GM18499 (cell line): Measurements from ENCODE around the gene PHF14.

ENCODE experiments used
- ATAC-seq: cut with Tn5 transposase; IDR thresholded peaks from one replicate; pipeline ENCODE4 v1.9.1; 2021; ENCODE audit warnings: moderate number of reproducible peaks; ENCODE audit not compliant: insufficient read depth, unreplicated experiment

PHF14 gene

DNA sequence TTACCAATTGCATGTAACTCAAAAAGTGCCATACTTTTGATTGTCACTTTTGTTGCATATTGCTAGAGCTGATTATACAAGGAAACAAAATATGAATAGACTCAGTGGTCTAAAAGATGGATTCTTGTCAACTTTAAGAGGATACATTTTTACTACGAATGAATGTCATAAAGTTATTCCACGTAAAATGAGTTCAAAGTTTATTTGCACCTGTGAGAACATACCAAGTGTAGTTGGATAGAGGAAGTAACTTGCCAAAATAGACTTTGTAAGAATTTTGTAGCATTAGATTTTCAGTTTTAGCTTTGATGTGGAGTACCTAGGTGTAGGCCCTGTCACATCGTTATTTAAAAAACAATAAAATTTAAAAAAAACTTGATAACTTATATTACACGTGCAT, 106.2 kb downstream of the PHF14 start:
- no peak for ATAC-seq

DNA sequence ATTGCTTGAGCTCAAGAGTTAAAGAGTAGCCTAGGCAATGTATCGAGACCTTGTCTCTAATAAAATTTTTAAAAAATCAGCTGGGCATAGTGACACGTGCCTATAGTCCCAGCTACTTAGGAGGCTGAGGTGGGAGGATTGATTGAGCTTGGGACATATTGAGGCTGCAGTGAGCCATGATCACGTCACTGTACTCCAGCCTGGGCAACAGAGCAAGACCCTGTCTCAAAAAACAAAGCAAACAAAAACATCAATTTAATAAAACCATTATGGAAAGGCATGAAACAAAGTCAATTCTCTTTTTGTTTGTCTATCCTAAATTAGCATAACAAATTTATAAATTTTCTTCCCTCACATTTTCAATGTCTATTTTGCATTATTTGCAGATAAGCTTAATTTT, 108.4 kb downstream of the PHF14 start:
- no peak for ATAC-seq

DNA sequence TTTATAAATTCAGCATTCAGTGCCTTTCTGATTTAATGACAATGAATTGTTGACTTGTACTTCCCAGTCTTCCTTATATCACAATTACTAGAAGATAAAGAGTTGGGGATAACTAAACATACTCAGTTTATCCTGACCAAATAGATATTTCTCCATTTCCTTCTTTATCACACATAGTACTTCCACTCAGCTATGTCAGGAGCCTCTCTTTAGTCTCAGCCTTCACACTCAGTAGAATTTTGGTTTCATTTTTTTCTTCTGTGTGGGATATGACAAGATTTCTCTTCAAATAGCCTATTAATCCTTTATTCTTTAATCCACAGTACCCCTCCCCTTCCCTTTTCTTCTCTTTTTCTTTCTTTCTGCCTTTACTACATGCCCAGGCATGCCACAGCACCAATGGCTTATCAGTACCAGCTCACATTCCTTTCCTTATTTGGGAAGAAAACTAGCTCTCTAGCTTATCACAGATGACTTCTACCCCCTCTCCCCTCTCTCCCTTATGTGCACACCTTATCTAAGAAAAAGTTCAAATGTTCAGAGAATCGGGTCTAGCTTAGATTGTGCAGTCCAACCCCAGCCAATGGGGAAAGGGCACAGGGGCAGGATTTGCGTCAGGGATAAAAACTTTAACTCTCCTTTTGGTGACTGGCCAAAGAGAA, 109.0 kb downstream of the PHF14 start:
- ATAC-seq: no peak

DNA sequence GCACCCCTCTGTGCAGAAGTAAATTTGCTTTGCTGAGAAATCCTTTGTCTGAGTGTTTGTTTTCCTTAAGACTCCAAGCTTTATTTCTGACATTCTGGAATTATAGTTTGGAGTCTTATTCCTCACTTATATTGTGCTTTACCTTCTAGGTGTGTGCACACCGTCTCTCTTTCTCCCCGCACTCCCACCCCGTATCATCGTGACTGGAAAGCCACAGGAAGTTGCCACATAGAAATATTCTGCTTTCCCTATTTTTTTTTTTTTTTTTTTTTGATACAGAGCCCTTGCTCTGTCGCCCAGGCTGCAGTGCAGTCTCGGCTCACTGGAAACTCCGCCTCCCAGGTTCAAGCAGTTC, 109.5 kb downstream of the PHF14 start:
- no peak for ATAC-seq

- no peak for ATAC-seq
Observed at GRCh38 chr7:11104578-11104977, 130.9 kb downstream of the PHF14 start.

GRCh38 chr7:11109659-11110058, 136.0 kb downstream of the PHF14 start:
- ATAC-seq: no peak

DNA sequence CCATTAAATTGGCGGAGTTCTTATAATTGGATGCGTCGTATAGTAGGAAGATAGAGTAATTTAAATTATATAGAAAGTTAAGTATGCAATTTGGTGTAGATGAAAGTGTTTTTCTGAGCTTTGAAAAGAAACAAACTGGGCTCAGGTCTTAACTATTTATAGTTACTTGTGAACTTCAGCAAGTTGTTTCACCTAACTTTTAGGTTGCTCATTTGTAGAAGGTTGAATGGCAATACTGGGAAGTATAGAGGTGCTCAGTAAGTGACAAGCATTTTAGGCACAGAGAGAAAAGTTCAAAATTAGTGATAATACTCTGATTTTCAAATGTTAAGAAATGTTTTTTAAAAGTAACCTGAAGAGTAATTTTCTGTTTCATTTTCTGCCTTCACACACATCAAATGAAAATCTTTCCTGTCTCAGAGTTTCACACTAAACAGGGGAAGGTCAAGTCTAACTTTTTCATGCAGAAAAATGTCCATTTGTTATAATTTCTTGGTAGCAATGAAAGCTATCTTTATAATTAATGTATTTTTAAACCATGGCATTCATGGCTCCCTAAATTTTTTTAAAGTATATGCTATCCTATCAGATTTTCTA, 146.5 kb downstream of the PHF14 start:
- ATAC-seq: peak; percentile 60

GRCh38 chr7:11120675-11121220, 147.1 kb downstream of the PHF14 start:
- ATAC-seq: peak; percentile 22

- no peak for ATAC-seq
Observed at GRCh38 chr7:11124856-11125559, 151.3 kb downstream of the PHF14 start.

DNA sequence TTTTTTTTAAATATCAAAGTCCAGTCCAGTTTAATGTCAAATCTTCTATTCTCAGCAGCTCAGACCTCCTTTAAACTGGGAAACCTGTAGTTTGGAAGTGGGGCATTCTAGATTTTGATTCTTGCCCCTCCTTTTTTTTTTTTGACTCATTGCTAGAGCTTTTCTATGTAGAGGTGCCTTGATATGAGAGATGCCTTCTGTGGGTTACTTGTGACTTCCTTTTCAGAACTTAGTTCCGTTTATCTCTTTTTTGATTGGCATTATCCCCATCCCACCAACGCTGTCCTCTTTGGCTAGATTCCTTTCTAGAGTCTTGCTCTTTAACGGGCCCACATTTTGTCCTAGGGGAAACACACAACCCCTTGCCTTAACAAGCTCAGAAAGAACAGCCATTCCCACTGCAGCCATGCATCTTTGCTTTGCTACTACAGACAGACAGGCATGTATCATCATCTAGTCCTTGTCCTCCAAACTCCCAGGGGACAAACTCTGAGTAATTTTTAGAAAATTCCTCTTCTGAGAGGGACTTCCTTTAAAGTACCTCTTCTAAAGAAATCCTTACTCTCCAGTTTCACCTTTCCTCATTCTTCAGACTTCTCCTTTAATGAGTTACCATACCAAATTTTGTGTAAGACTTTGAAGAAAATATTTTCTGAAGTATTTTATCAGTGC, 153.6 kb downstream of the PHF14 start:
- ATAC-seq: no peak

DNA sequence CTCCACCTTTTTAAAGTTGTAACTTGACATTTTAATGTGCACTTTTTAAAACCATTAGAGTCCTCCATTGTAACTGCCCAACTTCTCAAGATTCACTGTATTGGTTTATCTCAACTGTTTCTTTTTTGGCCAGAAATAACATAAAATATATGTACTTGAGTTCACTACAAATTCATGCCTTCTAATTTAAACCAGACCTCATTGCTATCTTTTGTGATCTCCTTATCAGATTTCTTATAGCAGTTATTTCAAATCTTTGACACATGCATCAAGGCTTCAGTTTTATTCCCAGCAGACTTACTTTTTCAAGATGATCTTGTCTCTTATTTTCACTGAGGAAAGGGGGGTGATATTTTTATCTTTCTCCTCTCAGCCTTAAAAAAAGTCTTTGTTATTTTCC, 154.3 kb downstream of the PHF14 start:
- ATAC-seq: no peak

DNA sequence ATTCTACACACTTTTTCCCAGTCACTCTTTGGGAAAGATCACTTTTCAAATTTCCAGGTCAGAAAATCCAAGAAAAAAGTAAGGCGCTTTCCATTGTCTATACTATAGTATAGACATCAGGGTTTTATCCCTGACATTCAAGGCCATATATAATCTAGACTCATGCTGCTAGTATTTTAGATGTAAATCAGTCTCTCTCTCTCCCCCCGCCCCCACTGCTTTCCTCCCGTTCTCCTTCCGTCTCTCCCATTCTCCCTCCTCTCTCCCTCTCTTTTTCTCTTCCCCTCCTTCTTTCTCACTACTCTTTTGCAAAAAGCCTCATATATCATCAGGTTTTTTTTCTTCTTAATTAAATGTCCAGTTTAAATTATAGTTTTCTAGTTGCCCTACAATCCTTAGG, 154.8 kb downstream of the PHF14 start:
- no peak for ATAC-seq

GRCh38 chr7:11130012-11130411, 156.3 kb downstream of the PHF14 start:
- no peak for ATAC-seq

DNA sequence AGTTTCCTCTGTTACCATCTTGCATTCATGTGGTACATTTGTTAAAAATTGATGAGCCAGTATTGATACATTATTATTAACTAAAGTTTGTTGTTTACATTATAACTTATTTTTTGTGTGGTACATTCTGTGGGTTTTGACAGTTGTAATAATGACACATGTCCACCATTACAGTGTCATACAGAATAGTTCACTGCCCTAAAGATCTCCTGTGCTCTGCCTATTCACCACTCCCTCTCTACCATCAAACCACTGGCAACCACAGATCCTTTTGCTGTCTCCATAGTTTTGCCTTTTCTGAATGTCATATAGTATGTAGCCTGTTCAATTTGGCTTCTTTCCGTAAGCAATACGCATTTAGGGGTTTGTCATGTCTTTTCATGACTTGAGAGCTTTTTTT, 156.9 kb downstream of the PHF14 start:
- ATAC-seq: no peak

GRCh38 chr7:11133436-11133959, 159.8 kb downstream of the PHF14 start:
- ATAC-seq: no peak

DNA sequence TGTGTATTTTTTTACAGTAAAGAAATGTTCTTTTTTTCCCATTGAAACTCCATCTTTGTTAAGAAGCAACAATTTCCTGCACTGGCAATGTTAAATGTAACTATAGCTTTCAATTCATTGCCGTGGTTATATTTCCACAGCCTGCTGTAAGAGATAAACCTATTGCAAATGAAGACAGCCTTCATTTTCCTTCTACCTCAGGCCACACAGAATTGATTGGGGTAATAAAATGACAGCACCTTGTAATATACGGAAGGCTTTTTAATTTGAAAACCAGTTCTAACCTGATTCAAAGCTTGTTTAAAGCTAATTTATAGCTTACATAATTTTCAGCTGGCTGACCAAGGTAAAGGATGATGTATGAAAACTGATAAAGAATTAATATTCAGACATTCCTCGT, 161.9 kb downstream of the PHF14 start:
- no peak for ATAC-seq

GRCh38 chr7:11141541-11141940, 167.9 kb downstream of the PHF14 start:
- no peak for ATAC-seq

GRCh38 chr7:11153694-11154093, 180.0 kb downstream of the PHF14 start:
- no peak for ATAC-seq

DNA sequence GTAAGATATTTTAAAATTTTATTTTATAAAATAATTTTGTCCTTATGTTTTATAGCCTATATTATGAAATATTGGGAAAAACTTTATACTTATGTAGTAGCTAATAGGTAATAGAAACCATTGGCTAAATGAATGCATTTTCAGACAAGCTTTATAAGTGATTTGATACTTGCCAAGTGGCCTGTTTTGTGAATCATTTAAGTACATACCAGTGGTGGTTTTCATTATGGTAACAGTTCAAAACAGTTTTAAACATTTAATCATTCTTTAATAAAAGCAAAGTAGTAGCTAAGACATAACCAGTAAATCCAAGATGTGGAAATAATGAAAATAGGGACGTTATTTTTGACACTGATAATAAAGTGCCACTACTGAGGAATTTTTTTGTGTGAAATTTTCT, 182.2 kb downstream of the PHF14 start:
- ATAC-seq: no peak

- no peak for ATAC-seq
Observed at GRCh38 chr7:11161499-11161898, 187.8 kb downstream of the PHF14 start.

DNA sequence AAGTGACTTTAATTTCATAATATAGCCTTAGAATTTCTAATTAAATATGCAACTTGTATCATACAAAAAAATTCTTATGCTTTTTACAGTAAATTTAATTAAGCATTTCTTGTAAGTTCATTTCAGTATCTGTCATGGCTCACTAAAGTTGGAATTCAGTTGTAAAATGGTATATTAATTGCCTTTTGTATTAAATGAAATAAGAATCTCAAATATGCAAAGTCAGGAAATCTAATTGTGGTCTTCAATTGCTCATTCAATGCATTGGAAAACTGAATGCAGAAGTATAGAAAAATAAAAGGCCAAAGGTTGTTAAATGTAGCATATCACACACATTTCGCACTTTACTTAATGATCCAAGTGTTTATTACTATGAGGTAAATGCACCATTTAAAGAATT, 189.5 kb downstream of the PHF14 start:
- ATAC-seq: no peak
